ENCODE results near the gene MMP24OS. TPM values are rescaled to one million over a fixed set of nuclear protein-coding genes. Genes with fewer than 3 reads are reported as not detected.

MMP24OS gene
- total and polyA plus RNA-seq, 2 donors (not counting 3 experiments of a cell fraction or from before 2014, with no cell fraction given): 35.1 to 55.6 TPM

DNA sequence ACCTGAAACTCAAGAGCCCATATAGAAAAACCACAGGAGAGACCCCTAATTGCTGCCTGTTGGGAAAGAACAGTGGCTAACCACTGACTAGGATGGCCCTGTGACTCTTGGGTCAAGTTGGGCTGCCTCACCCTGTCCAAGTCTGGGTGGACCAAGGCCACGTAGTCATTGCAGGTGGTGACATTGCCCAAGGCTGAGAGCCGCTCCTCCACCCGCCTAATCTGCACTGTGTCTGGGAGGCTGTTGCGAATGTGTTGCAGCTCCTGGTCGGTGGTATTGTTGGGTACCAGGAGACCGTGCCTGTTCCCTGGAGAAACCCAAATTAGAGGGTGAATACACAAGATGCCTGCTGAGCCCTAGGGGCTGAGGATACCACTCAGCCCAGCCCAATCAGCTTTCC is 2.6 kb upstream of the MMP24OS start:
- Histone ChIP-seq H3K27me3 (ENCODE audit: control insufficient read depth in 2 of 2, insufficient read depth in 2 of 2, low read length in 2 of 2) (no peaks in the 10 kb centered on the region), H3K79me2 (ENCODE audit: control insufficient read depth, insufficient read depth, low read length) (peaks cover 43% of the 10 kb centered on the region), H3K9ac (replicated peaks; ENCODE audit: extremely low read depth, insufficient read depth, low read length) (no peak overlapping the region), H2AFZ (ENCODE audit: low read depth, low read length) (no peak overlapping the region), H3K4me2 (ENCODE audit: insufficient read depth, low read length) (no peak overlapping the region), H3K9me1 (replicated peaks; ENCODE audit: control insufficient read depth, extremely low read depth, insufficient read depth, low read length) (no peaks in the 10 kb centered on the region), H3K4me3 (replicated peaks in 1 of 3; ENCODE audit: insufficient read depth in 1 of 3, low read depth in 1 of 3, low read length in 3 of 3) (no peak overlapping the region), H4K20me1 (replicated peaks; ENCODE audit: control insufficient read depth, extremely low read depth, insufficient read depth, low read length) (no peaks in the 10 kb centered on the region), H3K27ac (ENCODE audit: insufficient read depth, low read depth, low read length) (no peak overlapping the region), H3K4me1 (ENCODE audit: control insufficient read depth, extremely low read depth, insufficient read depth, low read length) (peaks cover 19% of the 10 kb centered on the region), H3K9me3 (replicated peaks; ENCODE audit: control insufficient read depth, insufficient read depth, low read length) (no peaks in the 10 kb centered on the region), H3K36me3 (ENCODE audit: control insufficient read depth in 2 of 2, extremely low read depth in 1 of 2, insufficient read depth in 2 of 2, low read length in 2 of 2) (peaks cover 18 to 25% of the 10 kb centered on the region in 2 experiments)
- TF ChIP-seq GATA2 (IDR thresholded peaks at IDR 0.05; ENCODE audit: insufficient read depth, insufficient read length, low read depth, low read length) (no peak), FOS (IDR thresholded peaks at IDR 0.05; ENCODE audit: borderline replicate concordance, insufficient read depth, low read length) (no peak), POLR2AphosphoS5 (IDR thresholded peaks at IDR 0.05; ENCODE audit: insufficient read depth, low read depth, low read length) (no peak), MYC (IDR thresholded peaks at IDR 0.05; ENCODE audit: low read depth, low read length) (no peak), EZH2 (IDR thresholded peaks at IDR 0.05; ENCODE audit: borderline replicate concordance, low read depth, low read length, severe bottlenecking) (no peak), JUN (IDR thresholded peaks at IDR 0.05; ENCODE audit: borderline replicate concordance, insufficient read depth, insufficient read length, low read depth) (no peak), POLR2A (IDR thresholded peaks at IDR 0.05; ENCODE audit: low read depth, low read length) (no peak)
- TF ChIP-seq, protein P1, sequence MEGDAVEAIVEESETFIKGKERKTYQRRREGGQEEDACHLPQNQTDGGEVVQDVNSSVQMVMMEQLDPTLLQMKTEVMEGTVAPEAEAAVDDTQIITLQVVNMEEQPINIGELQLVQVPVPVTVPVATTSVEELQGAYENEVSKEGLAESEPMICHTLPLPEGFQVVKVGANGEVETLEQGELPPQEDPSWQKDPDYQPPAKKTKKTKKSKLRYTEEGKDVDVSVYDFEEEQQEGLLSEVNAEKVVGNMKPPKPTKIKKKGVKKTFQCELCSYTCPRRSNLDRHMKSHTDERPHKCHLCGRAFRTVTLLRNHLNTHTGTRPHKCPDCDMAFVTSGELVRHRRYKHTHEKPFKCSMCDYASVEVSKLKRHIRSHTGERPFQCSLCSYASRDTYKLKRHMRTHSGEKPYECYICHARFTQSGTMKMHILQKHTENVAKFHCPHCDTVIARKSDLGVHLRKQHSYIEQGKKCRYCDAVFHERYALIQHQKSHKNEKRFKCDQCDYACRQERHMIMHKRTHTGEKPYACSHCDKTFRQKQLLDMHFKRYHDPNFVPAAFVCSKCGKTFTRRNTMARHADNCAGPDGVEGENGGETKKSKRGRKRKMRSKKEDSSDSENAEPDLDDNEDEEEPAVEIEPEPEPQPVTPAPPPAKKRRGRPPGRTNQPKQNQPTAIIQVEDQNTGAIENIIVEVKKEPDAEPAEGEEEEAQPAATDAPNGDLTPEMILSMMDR (IDR thresholded peaks at IDR 0.05; ENCODE audit: extremely low read depth in 1 of 2, insufficient read depth in 1 of 2, low read depth in 1 of 2, low read length in 2 of 2): no peak
- TF ChIP-seq, protein P2, sequence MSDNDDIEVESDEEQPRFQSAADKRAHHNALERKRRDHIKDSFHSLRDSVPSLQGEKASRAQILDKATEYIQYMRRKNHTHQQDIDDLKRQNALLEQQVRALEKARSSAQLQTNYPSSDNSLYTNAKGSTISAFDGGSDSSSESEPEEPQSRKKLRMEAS (IDR thresholded peaks at IDR 0.05; ENCODE audit: insufficient read depth, insufficient read length): no peak
- intact Hi-C loops (cut with micrococcal nuclease) (no loop called here), dilution Hi-C loops (cut with MboI; ENCODE audit: extremely low pct_ligation_motif_present, low sequenced_read_pairs) (no loop called here)
- CTCF ChIA-PET: interaction anchor here (1.0 to 1.3 kb wide), 2 partner anchors 134 to 167 kb away, joined by 3 read pairs; no protein-coding TSS in a partner anchor
- DNase-seq (ENCODE audit: low read depth, low spot score): no peak
- POLR2A ChIA-PET: no interaction called here
- no peak for FAIRE-seq
- BruUV-seq (replicated peaks): no TSS peak
